Smooth muscle cell (in vitro differentiated cells): ENCODE data around the gene PTPRR. TPM values are rescaled to one million over a fixed set of nuclear protein-coding genes. Genes with fewer than 3 reads are reported as not detected.

ENCODE experiments used
- DNase-seq: peaks from one replicate; lab custom pipeline; 2025; ENCODE audit not compliant: unreplicated experiment; lab: John Stamatoyannopoulos, UW
- H2AFZ ChIP-seq: fragments of 200-600 bp; sonication (generic); 2 replicates; pipeline ENCODE4 v1.6.0; 2016; ENCODE audit warnings: antibody characterized with exemption, low read depth, mild to moderate bottlenecking
- H3F3A ChIP-seq: fragments of 200-600 bp; sonication (generic); 2 replicates; pipeline ENCODE4 v1.6.0; 2017; ENCODE audit warnings: antibody characterized with exemption, low read depth
- H3K27ac ChIP-seq: fragments of 200-600 bp; sonication (generic); 2 replicates; pipeline ENCODE4 v1.5.1; 2016; ENCODE audit warnings: low read depth, mild to moderate bottlenecking
- H3K27me3 ChIP-seq: fragments of 200-600 bp; sonication (generic); 2 replicates; pipeline ENCODE4 v1.6.1; 2016; ENCODE audit warnings: low read depth, mild to moderate bottlenecking
- H3K36me3 ChIP-seq: fragments of 200-600 bp; sonication (generic); 2 replicates; pipeline ENCODE4 v1.5.1; 2016; ENCODE audit warnings: low read depth
- H3K4me1 ChIP-seq: fragments of 200-600 bp; sonication (generic); 2 replicates; pipeline ENCODE4 v1.5.1; 2016; ENCODE audit warnings: low read depth
- H3K4me2 ChIP-seq: fragments of 200-600 bp; sonication (generic); 2 replicates; pipeline ENCODE4 v1.6.0; 2016; ENCODE audit warnings: mild to moderate bottlenecking
- H3K4me3 ChIP-seq: fragments of 200-600 bp; sonication (generic); 2 replicates; pipeline ENCODE4 v1.5.1; 2016; ENCODE audit warnings: mild to moderate bottlenecking
- H3K79me2 ChIP-seq: fragments of 200-600 bp; sonication (generic); 2 replicates; pipeline ENCODE4 v1.6.0; 2016; ENCODE audit warnings: low read depth, mild to moderate bottlenecking
- H3K9ac ChIP-seq: fragments of 200-600 bp; sonication (generic); 2 replicates; pipeline ENCODE4 v1.6.0; 2016; ENCODE audit warnings: low read depth
- H3K9me3 ChIP-seq: fragments of 200-600 bp; sonication (generic); replicated peaks from 2 replicates; pipeline ENCODE4 v1.5.1; 2016; ENCODE audit warnings: low read depth
- H4K20me1 ChIP-seq: fragments of 200-600 bp; sonication (generic); 2 replicates; pipeline ENCODE4 v1.6.0; 2016; ENCODE audit warnings: low read depth
- CTCF ChIP-seq: fragments of 200-600 bp; sonication (generic); IDR thresholded peaks from 2 replicates; pipeline ENCODE4 v1.5.1; 2017; ENCODE audit warnings: borderline replicate concordance, mild to moderate bottlenecking, antibody characterized with exemption; ENCODE audit not compliant: insufficient read depth, poor library complexity, severe bottlenecking
- WGBS: methylation state at CpG from one replicate; pipeline ENCODE4 v1.1.7; 2016; ENCODE audit warnings: low lambda C conversion rate; 5-methylcytosine and 5-hydroxymethylcytosine counted together
- polyA plus RNA-seq: library from polyadenylated mRNA; unstranded; fragments of >200 nt; fragmentation: Nextera tagmentation; extraction: Ambion mirVana; gene quantifications from 2 replicates; pipeline ENCODE4 v1.2.1, GENCODE V29; 2016
- total RNA-seq: library from RNA; depleted of rRNA; stranded (reverse); fragments of >200 nt; gene quantifications from 2 replicates; pipeline ENCODE4 v1.2.3, GENCODE V29; 2014

PTPRR gene
- total and polyA plus RNA-seq, 2 experiments from 2014 or later: 2.8 to 17.8 TPM

- H3F3A ChIP-seq: no peaks in the 10 kb centered on the region
- WGBS: 79% methylated on average over 2 of the region's 2 CpGs
- no peak overlapping the region for H3K4me2 ChIP-seq
These were observed 134.6 kb downstream of the PTPRR start for GRCh38 chr12:70785896-70786295.

GRCh38 chr12:70784042-70784668 lies 136.4 kb downstream of the PTPRR start:
- Histone ChIP-seq H3K4me1 (no peaks in the 10 kb centered on the region), H4K20me1 (no peaks in the 10 kb centered on the region), H3K27ac (no peak overlapping the region), H2AFZ (no peak overlapping the region), H3K4me3 (no peak overlapping the region), H3K27me3 (no peaks in the 10 kb centered on the region), H3F3A (no peaks in the 10 kb centered on the region), H3K9me3 (no peaks in the 10 kb centered on the region), H3K4me2 (no peak overlapping the region), H3K9ac (no peak overlapping the region), H3K79me2 (no peaks in the 10 kb centered on the region), H3K36me3 (no peaks in the 10 kb centered on the region)
- DNase-seq: no peak
- WGBS: 89% methylated on average over 20 of the region's 21 CpGs
- TF ChIP-seq CTCF: no peak

More at GRCh38 chr12:70785896-70786295, 134.6 kb downstream of the PTPRR start:
- Histone ChIP-seq H3K4me3 (no peak overlapping the region), H3K36me3 (no peaks in the 10 kb centered on the region), H3K9ac (no peak overlapping the region), H3K9me3 (no peaks in the 10 kb centered on the region), H2AFZ (no peak overlapping the region), H4K20me1 (no peaks in the 10 kb centered on the region), H3K27me3 (no peaks in the 10 kb centered on the region), H3K27ac (no peak overlapping the region), H3K4me1 (no peaks in the 10 kb centered on the region), H3K79me2 (no peaks in the 10 kb centered on the region)
- no peak for DNase-seq
- TF ChIP-seq CTCF: no peak

GRCh38 chr12:70783455-70783854 lies 137.1 kb downstream of the PTPRR start:
- H4K20me1 ChIP-seq: no peaks in the 10 kb centered on the region
- no peak overlapping the region for H2AFZ ChIP-seq
- TF ChIP-seq CTCF: no peak
- H3K27me3 ChIP-seq: no peaks in the 10 kb centered on the region
- H3K4me2 ChIP-seq: no peak overlapping the region
- no peaks in the 10 kb centered on the region for H3K9me3 ChIP-seq
- H3K79me2 ChIP-seq: no peaks in the 10 kb centered on the region
- no peaks in the 10 kb centered on the region for H3K36me3 ChIP-seq
- no peak for DNase-seq
- H3K4me1 ChIP-seq: no peaks in the 10 kb centered on the region
- H3K4me3 ChIP-seq: no peak overlapping the region
- H3K27ac ChIP-seq: no peak overlapping the region
- H3F3A ChIP-seq: no peaks in the 10 kb centered on the region
- no peak overlapping the region for H3K9ac ChIP-seq
- WGBS: no CpG with 5 or more reads among the region's 2 CpGs

- Histone ChIP-seq H3K79me2 (no peaks in the 10 kb centered on the region), H3F3A (no peaks in the 10 kb centered on the region), H3K4me2 (no peak overlapping the region), H3K4me1 (no peaks in the 10 kb centered on the region), H2AFZ (no peak overlapping the region), H4K20me1 (no peaks in the 10 kb centered on the region), H3K9me3 (no peaks in the 10 kb centered on the region), H3K36me3 (no peaks in the 10 kb centered on the region), H3K9ac (no peak overlapping the region), H3K27me3 (no peaks in the 10 kb centered on the region), H3K27ac (no peak overlapping the region), H3K4me3 (no peak overlapping the region)
- no peak for DNase-seq
- WGBS: 54% methylated on average over 2 of the region's 2 CpGs
- no peak for TF ChIP-seq CTCF
These were observed 141.3 kb downstream of the PTPRR start for GRCh38 chr12:70779250-70779649.
